Measurements from ENCODE around the gene PEX1. TPM values are rescaled to one million over a fixed set of nuclear protein-coding genes. Genes with fewer than 3 reads are reported as not detected.

The PEX1 gene
- total and polyA plus RNA-seq, 9 of the 15 experiments (the other 6 are each of a cell fraction or from before 2014, with no cell fraction given): 9.4 to 32.2 (median 19.9) TPM

GRCh38 chr7:92557808-92558362 is 29.6 kb upstream of the PEX1 start:
- intact Hi-C loops (cut with micrococcal nuclease) (no loop called here), in situ Hi-C loops (cut with MboI) (no loop called here)
- Histone ChIP-seq H3K9me3 (replicated peaks; ENCODE audit: control insufficient read depth, insufficient read depth, low read depth, low read length) (no peaks in the 10 kb centered on the region), H3K36me3 (ENCODE audit: control insufficient read depth, insufficient read depth, low read length) (peaks cover 25% of the 10 kb centered on the region), H2AFZ (ENCODE audit: low read depth, low read length) (no peak overlapping the region), H3K27ac (ENCODE audit: extremely low read depth, low read depth, low read length) (no peak overlapping the region), H3K4me2 (ENCODE audit: insufficient read depth, low read length) (no peak overlapping the region), H3K79me2 (ENCODE audit: control insufficient read depth, insufficient read depth, low read length) (no peaks in the 10 kb centered on the region), H3K4me1 (replicated peaks in 1 of 2; ENCODE audit: control insufficient read depth in 2 of 2, insufficient read depth in 2 of 2, low read length in 2 of 2) (no peaks in the 10 kb centered on the region), H3K9ac (ENCODE audit: insufficient read depth in 1 of 2, low read depth in 2 of 2, low read length in 2 of 2) (no peak overlapping the region), H4K20me1 (replicated peaks; ENCODE audit: control insufficient read depth, insufficient read depth, low read length) (no peaks in the 10 kb centered on the region), H3K27me3 (ENCODE audit: control insufficient read depth in 2 of 2, insufficient read depth in 2 of 2, low read length in 2 of 2) (no peaks in the 10 kb centered on the region), H3K9me1 (ENCODE audit: control insufficient read depth, insufficient read depth, low read length) (no peaks in the 10 kb centered on the region), H3K4me3 (no peak overlapping the region)
- CTCF ChIA-PET (ENCODE audit: low intra/inter-chr PET ratio): no interaction called here
- POLR2A ChIA-PET: interaction anchor here (1.3 to 2.3 kb wide), 5 partner anchors 8 to 29 kb away, joined by 4 to 7 read pairs (median 6); partner anchors contain the start of genes PEX1 and RBM48
- BruUV-seq (replicated peaks): no TSS peak
- DNase-seq (ENCODE audit: extremely low read depth in 1 of 4, low spot score in 3 of 4): no peak
- TF ChIP-seq POLR2B (IDR thresholded peaks at IDR 0.05; ENCODE audit: low read depth, partially characterized antibody) (peak; percentile 50), POLR2AphosphoS2 (IDR thresholded peaks at IDR 0.05; ENCODE audit: low read length) (peak; percentile 66; the same call in 1 of the 2 replicates), ZNF780A (CRISPR knock-in tag; IDR thresholded peaks at IDR 0.05) (no peak), MYNN (IDR thresholded peaks at IDR 0.05) (0 out of 2 replicates have a peak, but pooled peaks have one; percentile 38), MYNN (CRISPR knock-in tag; IDR thresholded peaks at IDR 0.05) (no peak), POLR2AphosphoS5 (IDR thresholded peaks at IDR 0.05; ENCODE audit: control insufficient read depth, insufficient read depth, low read depth, low read length) (peak; percentile 15; the same call in 1 of the 2 replicates), ZNF174 (CRISPR knock-in tag; IDR thresholded peaks at IDR 0.05) (no peak), RFX1 (IDR thresholded peaks at IDR 0.05) (peak; percentile 38; the same call in 1 of the 2 replicates)
- TF ChIP-seq, protein P1, sequence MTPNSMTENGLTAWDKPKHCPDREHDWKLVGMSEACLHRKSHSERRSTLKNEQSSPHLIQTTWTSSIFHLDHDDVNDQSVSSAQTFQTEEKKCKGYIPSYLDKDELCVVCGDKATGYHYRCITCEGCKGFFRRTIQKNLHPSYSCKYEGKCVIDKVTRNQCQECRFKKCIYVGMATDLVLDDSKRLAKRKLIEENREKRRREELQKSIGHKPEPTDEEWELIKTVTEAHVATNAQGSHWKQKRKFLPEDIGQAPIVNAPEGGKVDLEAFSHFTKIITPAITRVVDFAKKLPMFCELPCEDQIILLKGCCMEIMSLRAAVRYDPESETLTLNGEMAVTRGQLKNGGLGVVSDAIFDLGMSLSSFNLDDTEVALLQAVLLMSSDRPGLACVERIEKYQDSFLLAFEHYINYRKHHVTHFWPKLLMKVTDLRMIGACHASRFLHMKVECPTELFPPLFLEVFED (CRISPR knock-in tag; conservative IDR thresholded peaks at IDR 0.05): 0 out of 2 replicates have a peak, but pooled peaks have one; percentile 33
- ATAC-seq: no peak
- 80% methylated on average over 7 of the region's 7 CpGs for WGBS (ENCODE audit: insufficient coverage, low coverage, missing lambda C conversion rate)
- no peak for FAIRE-seq

Measured in K562 (cell line).